ENCODE results near the gene GTPBP2.

GRCh38 chr6:43677759-43678158 is 48.7 kb upstream of the GTPBP2 start:
- TF ChIP-seq EP300 (IDR thresholded peaks at IDR 0.05; ENCODE audit: borderline replicate concordance in 1 of 2, control insufficient read depth in 1 of 2, low read depth in 2 of 2, low read length in 2 of 2) = no peak
- no peak for TF ChIP-seq POU2F2 (IDR thresholded peaks at IDR 0.05; ENCODE audit: borderline replicate concordance, low read depth, low read length)
- TF ChIP-seq, protein P1, sequence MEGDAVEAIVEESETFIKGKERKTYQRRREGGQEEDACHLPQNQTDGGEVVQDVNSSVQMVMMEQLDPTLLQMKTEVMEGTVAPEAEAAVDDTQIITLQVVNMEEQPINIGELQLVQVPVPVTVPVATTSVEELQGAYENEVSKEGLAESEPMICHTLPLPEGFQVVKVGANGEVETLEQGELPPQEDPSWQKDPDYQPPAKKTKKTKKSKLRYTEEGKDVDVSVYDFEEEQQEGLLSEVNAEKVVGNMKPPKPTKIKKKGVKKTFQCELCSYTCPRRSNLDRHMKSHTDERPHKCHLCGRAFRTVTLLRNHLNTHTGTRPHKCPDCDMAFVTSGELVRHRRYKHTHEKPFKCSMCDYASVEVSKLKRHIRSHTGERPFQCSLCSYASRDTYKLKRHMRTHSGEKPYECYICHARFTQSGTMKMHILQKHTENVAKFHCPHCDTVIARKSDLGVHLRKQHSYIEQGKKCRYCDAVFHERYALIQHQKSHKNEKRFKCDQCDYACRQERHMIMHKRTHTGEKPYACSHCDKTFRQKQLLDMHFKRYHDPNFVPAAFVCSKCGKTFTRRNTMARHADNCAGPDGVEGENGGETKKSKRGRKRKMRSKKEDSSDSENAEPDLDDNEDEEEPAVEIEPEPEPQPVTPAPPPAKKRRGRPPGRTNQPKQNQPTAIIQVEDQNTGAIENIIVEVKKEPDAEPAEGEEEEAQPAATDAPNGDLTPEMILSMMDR (IDR thresholded peaks at IDR 0.05 in 2 of 3, conservative IDR thresholded peaks at IDR 0.05 in 1 of 3; ENCODE audit: control insufficient read depth in 2 of 3, extremely low read depth in 1 of 3, insufficient read depth in 1 of 3, low read depth in 3 of 3, low read length in 3 of 3) = no peak
- TF ChIP-seq FOXM1 (IDR thresholded peaks at IDR 0.05; ENCODE audit: low read depth, low read length) = no peak
- no peak for TF ChIP-seq TAF1 (IDR thresholded peaks at IDR 0.05; ENCODE audit: borderline replicate concordance, low read depth, low read length)

All from GM12878 (cell line).